Activated CD8-positive, alpha-beta T cell treated with anti-CD3 and anti-CD28 coated beads for 36 hours (primary cell): ENCODE data around the gene POLE2. TPM values are rescaled to one million over a fixed set of nuclear protein-coding genes. Genes with fewer than 3 reads are reported as not detected.
A peak's percentile ranks its signal among the peaks of the same experiment; 100 is the strongest.
"Not testable (repeated sequence)": the region's sequence is repeated elsewhere in the genome, so short reads cannot be mapped to it uniquely, and the experiment has no call there.

Experiments used
- ATAC-seq: fragments of 200-7000 bp; cut with Tn5 transposase; one replicate; pipeline ENCODE4 v1.10.0; 2021; ENCODE audit warnings: mild to moderate bottlenecking, moderate library complexity
- CTCF ChIA-PET: fragments of 350-600 bp; sonication (Branson Sonifier 250); formaldehyde crosslinking; loops from one replicate; lab custom pipeline; 2021; ENCODE audit warnings: antibody characterized with exemption; lab: Charles Lee
- POLR2A ChIA-PET: fragments of 350-600 bp; sonication (Branson Sonifier 250); formaldehyde crosslinking; loops from one replicate; lab custom pipeline; 2021; ENCODE audit warnings: antibody characterized with exemption; lab: Charles Lee
- DNase-seq: peaks from one replicate; pipeline ENCODE4 v3.0.0-alpha.2; 2020
- H3K27ac Mint-ChIP-seq: one replicate; pipeline ENCODE4 v1.8.0; 2021; ENCODE audit warnings: mild to moderate bottlenecking, mixed read lengths
- H3K27me3 Mint-ChIP-seq: one replicate; pipeline ENCODE4 v1.8.0; 2021; ENCODE audit warnings: mixed read lengths
- H3K36me3 Mint-ChIP-seq: one replicate; pipeline ENCODE4 v1.8.0; 2021; ENCODE audit warnings: low read depth, mixed read lengths
- H3K4me1 Mint-ChIP-seq: one replicate; pipeline ENCODE4 v1.8.0; 2021; ENCODE audit warnings: low read depth, mixed read lengths
- H3K4me3 Mint-ChIP-seq: one replicate; pipeline ENCODE4 v1.8.0; 2021; ENCODE audit warnings: mild to moderate bottlenecking, moderate library complexity, mixed read lengths
- H3K9me3 Mint-ChIP-seq: one replicate; pipeline ENCODE4 v1.8.0; 2021; ENCODE audit warnings: mixed read lengths
- CTCF ChIP-seq: fragments of 200-600 bp; IDR thresholded peaks from one replicate; pipeline ENCODE4 v1.8.0; 2022; ENCODE audit warnings: antibody characterized with exemption, mild to moderate bottlenecking
- intact Hi-C: fragments of 100-400 bp; cut with micrococcal nuclease; formaldehyde crosslinking; loops from one replicate; pipeline ENCODE4 v1.10.0; 2022
- total RNA-seq, 2 experiments: library from RNA; stranded (reverse); gene quantifications; one replicate each; pipeline ENCODE4 v1.2.3, GENCODE V29; 2021

The POLE2 gene
- total RNA-seq, 2 experiments from 2014 or later, result 36.3 to 36.5 TPM

DNA sequence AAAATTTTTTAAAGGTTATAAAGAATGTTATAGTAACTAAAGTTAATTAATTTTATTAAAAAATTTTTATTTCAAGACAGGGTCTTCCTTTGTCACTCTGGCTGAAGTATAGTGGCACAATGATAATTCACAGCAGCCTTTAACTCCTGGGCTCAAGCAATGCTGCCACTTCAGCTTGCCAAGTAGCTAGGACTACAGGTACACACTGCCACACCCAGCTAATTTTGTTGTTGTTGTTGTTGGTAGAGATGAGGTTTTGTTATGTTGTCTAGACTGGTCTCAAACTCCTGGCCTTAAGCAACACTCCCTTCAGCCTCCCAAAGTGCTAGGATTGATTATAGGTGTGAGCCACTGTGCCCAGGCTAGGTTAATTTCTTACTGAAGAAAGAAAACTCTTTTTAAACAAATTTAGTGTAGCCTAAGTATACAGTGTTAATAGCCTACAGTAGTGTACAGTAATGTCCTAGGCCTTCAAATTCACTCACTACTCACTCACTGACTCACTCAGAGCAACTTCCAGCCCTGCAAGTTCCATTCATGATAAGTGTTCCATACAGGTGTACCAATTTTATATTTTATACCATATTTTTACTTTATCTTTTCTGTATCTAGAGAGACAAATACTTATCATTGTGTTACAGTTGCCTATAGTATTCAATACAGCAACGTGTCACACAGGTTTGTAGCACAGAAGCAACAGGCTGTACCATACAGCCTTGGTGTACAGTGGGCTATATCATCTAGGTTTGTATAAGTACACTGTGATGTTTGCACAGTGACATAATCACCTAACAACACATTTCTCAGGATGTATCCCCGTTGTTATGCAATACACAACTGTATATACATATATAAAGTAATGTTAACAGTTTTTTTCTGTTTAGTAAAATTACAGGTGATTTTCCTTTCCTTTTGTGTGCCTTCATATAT is 28.2 kb downstream of the POLE2 start:
- H3K36me3 Mint-ChIP-seq, result peaks cover 11% of the 10 kb centered on the region
- DNase-seq (no peak), ATAC-seq (no peak)
- intact Hi-C loops, result no loop called here
- H3K27ac Mint-ChIP-seq, result no peak overlapping the region
- no peak for TF ChIP-seq CTCF
- H3K27me3 Mint-ChIP-seq, result no peaks in the 10 kb centered on the region
- ChIA-PET CTCF (interaction anchor here (1.3 kb wide), 1 partner anchor 11 kb away, joined by 3 read pairs; no protein-coding TSS in a partner anchor), POLR2A (no interaction called here)
- no peak overlapping the region for H3K4me3 Mint-ChIP-seq
- no peaks in the 10 kb centered on the region for H3K4me1 Mint-ChIP-seq
- H3K9me3 Mint-ChIP-seq, result no peaks in the 10 kb centered on the region

DNA sequence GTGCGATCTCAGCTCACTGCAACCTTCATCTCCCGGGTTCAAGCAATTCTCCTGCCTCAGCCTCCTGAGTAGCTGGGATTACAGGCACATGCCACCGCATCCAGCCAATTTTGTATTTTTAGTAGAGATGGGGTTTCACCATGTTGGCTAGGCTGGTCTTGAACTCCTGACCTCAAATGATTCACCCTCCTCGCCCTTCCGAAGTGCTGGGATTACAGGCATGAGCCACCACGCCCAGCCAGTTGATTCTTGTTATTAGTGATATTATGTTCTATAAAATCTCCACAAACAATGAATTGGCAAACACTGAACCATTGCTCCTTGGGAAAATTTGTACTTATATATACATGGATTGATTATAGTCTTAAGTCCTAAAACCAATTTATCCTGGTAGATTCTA is 30.5 kb downstream of the POLE2 start:
- H3K27ac Mint-ChIP-seq, intact Hi-C loops, H3K27me3 Mint-ChIP-seq, H3K9me3 Mint-ChIP-seq, ATAC-seq, POLR2A ChIA-PET, H3K4me3 Mint-ChIP-seq, H3K4me1 Mint-ChIP-seq, CTCF ChIA-PET, DNase-seq: not testable (repeated sequence)
- peaks cover 12% of the 10 kb centered on the region for H3K36me3 Mint-ChIP-seq

- ChIA-PET POLR2A (no interaction called here), CTCF (no interaction called here)
- ATAC-seq (no peak), DNase-seq (no peak)
- Mint-ChIP-seq H3K4me3 (no peak overlapping the region), H3K4me1 (no peaks in the 10 kb centered on the region), H3K9me3 (no peaks in the 10 kb centered on the region), H3K27me3 (no peaks in the 10 kb centered on the region), H3K27ac (no peak overlapping the region), H3K36me3 (peaks cover 13% of the 10 kb centered on the region)
- intact Hi-C loops, result no loop called here
- no peak for TF ChIP-seq CTCF
These were observed 33.5 kb downstream of the POLE2 start for GRCh38 chr14:49654511-49654910.

- no peak for TF ChIP-seq CTCF
- no peaks in the 10 kb centered on the region for H3K9me3 Mint-ChIP-seq
- intact Hi-C loops, result no loop called here
- peaks cover 13% of the 10 kb centered on the region for H3K36me3 Mint-ChIP-seq
- no peak overlapping the region for H3K27ac Mint-ChIP-seq
- ChIA-PET CTCF (no interaction called here), POLR2A (no interaction called here)
- no peak for DNase-seq
- no peaks in the 10 kb centered on the region for H3K4me1 Mint-ChIP-seq
- no peak for ATAC-seq
- H3K27me3 Mint-ChIP-seq, result no peaks in the 10 kb centered on the region
- no peak overlapping the region for H3K4me3 Mint-ChIP-seq
These were observed 34.5 kb downstream of the POLE2 start for GRCh38 chr14:49653508-49653907.

GRCh38 chr14:49642163-49642562 is 45.9 kb downstream of the POLE2 start:
- Mint-ChIP-seq H3K36me3 (peaks cover 43% of the 10 kb centered on the region), H3K4me3 (no peak overlapping the region), H3K4me1 (peaks cover 40% of the 10 kb centered on the region)

More at GRCh38 chr14:49642163-49642562, 45.9 kb downstream of the POLE2 start:
- ATAC-seq (no peak), DNase-seq (no peak)
- Mint-ChIP-seq H3K9me3 (no peaks in the 10 kb centered on the region), H3K27ac (peak overlapping the region; percentile 56), H3K27me3 (no peaks in the 10 kb centered on the region)
- POLR2A ChIA-PET, result interaction anchor here (0.9 kb wide), 1 partner anchor 43 kb away, joined by 3 read pairs; the partner anchor contains the start of gene LRR1
- intact Hi-C loops, result no loop called here
- CTCF ChIA-PET, result interaction anchor here (0.6 kb wide), 1 partner anchor 70 kb away, joined by 3 read pairs; no protein-coding TSS in a partner anchor
- no peak for TF ChIP-seq CTCF
